ENCODE measurements around the gene CFAP43. TPM values are rescaled to one million over a fixed set of nuclear protein-coding genes. Genes with fewer than 3 reads are reported as not detected.
A peak's percentile ranks its signal among the peaks of the same experiment; 100 is the strongest.

Gene CFAP43
- total RNA-seq, 1 donor from 2014 or later = 1.7 TPM

- no peak for DNase-seq (ENCODE audit: low spot score)
Measured at GRCh38 chr10:104142081-104142480, 90.1 kb downstream of the CFAP43 start.

GRCh38 chr10:104139221-104139620 is 92.9 kb downstream of the CFAP43 start:
- no peak for DNase-seq (ENCODE audit: low spot score)

- DNase-seq (ENCODE audit: low spot score) = no peak
Measured at GRCh38 chr10:104138131-104138530, 94.0 kb downstream of the CFAP43 start.

DNA sequence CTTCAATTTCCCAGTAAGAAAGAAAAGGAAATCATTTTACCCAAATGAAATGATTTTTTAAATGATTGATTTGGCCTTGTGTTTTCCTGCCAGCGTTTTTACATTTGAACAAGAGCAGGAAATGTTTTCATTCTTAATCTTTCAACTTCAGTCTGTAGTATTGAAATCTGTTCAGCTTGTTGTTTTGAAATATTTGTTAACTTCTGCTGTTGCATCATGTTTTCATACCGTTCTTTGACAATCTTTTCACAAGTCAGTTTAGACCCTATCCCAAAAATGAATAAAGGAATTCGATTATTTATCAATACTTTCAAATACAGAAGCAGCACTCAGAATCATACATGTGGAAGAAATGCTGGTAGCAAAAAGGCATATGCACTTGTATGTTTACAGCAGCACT is 102.1 kb downstream of the CFAP43 start:
- DNase-seq (ENCODE audit: low spot score) = no peak

- DNase-seq (ENCODE audit: low spot score) = no peak
Measured at GRCh38 chr10:104128214-104128613, 104.0 kb downstream of the CFAP43 start.

GRCh38 chr10:104127411-104127810 is 104.8 kb downstream of the CFAP43 start:
- no peak for DNase-seq (ENCODE audit: low spot score)

DNA sequence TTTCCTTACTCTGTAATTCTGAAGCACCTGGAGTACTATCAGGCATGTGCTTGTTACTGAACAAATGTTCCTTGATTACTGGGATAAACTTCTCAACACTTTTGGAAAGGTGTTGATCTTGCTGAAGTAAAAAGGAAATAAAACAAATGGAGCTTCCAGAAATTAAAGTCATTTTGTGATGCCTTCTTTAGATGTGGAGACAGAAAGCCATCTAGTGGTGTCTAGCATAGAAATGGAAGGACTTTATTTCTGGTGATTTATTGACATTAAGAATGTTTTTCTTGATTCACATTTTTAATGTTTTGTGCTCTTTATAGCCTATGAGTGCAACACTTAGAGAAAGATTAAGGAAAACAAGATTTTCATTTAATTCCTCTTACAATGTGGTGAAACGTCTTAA is 108.8 kb downstream of the CFAP43 start:
- peak; percentile 21 for DNase-seq (ENCODE audit: low spot score)

GRCh38 chr10:104122225-104123107 is 109.7 kb downstream of the CFAP43 start:
- no peak for DNase-seq (ENCODE audit: low spot score)

DNA sequence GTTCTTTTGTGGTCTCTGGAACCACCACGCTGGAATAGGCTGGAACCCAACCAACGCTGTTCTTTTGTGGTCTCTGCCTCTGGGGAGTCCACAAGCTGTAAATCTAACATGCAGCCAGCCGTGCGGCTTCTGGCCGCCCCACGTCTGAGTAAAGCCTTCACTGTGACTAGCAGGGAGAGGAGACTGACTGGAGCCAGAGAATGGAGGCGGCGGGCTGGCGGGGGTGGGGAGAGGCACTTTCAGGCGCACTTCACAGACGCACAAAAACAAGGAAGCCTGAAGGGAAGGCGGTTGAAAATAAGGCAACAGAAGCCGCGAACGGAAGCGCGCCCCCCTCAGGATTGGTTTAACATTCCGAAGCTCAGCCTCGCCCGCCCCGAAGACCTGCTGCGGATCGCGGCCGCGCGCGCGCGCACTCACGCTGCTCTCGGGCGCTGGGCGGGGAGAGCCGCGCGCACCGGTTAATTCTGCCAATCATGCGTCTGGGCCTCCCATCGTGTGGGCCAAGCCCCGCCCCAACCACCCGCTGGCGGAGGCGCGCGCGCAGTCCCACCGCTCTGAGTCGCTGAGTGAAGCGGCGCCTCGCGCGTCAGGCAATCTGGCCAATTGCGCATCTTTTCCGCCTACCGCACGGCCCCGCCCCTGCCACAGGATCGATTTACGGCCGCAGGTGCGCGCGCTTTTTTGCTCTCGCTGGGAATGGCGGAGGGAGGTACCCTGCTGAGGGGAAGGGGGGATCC is 110.5 kb downstream of the CFAP43 start, which contains the start of gene SFR1:
SFR1 (plus strand) TSS at position 687 of the 740 bp plus-strand sequence; CDS start at position 700, 13 bp downstream.
- DNase-seq (ENCODE audit: low spot score) = peak; percentile 99

GRCh38 chr10:104120903-104121484 is 111.2 kb downstream of the CFAP43 start:
- DNase-seq (ENCODE audit: low spot score) = peak; percentile 98

- no peak for DNase-seq (ENCODE audit: low spot score)
Measured at GRCh38 chr10:104120512-104120902, 111.7 kb downstream of the CFAP43 start.

DNA sequence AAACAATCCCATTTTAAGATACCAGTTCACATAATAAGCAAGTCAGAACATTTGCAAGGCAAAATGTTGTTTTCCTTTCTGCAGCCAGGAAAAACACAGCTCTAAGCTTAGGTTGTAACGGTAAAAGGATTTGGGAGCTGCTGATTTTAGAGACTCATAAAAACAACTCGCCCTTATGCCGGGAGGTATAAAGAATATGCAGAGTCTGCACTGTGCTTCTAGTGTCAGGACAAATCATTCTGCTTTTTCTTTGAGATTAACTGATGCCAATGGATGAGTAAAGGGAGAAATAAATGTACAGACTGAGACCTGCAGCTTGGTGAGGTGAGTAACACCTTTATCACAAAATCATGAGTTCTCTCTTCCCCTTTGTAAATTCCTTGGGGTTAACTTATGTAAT is 112.2 kb downstream of the CFAP43 start:
- DNase-seq (ENCODE audit: low spot score) = peak; percentile 70

DNA sequence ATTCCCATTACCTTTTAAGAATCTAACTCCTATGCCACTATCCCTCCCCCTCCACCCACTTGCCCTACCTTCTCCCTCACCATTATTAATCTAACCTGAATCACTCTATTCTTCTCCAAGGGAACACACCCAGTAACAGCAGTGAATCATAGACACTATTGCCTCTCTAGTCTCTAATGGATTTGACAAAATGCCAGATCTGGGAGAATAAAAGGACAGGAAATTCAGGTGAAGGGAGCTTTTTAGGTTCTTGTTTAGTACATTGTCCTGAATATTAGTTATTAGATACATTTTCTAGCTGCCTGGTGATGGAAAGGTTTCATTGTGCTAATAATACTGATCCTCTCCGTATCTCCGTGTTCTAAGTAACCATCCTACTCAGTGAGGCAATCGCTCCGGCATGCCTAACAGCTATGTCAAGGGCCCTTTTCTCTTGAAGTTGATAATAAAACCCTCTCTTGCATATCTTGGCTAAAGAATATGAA is 114.3 kb downstream of the CFAP43 start:
- DNase-seq (ENCODE audit: low spot score) = no peak

- DNase-seq (ENCODE audit: low spot score) = no peak
Measured at GRCh38 chr10:104113376-104113956, 118.7 kb downstream of the CFAP43 start.

DNA sequence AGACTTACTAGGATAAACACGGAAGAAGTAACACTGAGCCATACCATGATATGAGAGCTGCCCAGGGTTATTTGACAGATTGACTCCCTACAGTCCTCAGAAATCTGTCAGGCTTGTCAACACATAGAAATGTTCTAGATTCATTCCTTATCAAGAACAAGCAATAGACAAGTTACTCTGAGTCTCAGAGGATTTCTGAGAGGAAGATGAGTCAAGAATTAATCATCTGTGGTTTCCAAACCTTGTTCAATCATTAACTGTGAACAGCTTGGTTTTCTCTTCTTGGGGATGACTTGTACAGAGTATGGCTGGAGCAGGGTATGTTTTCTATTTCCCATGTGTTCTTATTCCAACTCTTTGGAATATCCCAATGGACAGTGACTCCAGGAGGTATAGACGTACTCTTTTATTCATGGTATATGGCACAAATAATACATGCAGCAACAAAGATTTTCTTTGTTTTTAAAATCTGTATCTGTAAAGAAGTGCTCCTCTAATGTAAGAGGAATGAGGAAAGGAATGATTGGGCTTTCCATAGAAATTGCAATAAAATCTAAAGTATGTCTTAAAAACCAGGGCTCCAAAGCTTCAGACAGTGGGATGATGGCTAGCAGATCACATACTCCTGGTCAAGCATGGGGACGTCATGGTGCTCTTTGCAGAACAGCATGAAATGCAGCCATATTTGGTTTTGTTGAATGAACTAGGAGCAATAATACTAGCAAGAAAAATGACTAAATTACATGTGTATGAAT is 122.1 kb downstream of the CFAP43 start:
- DNase-seq (ENCODE audit: low spot score) = no peak

GRCh38 chr10:104104926-104105325 is 127.2 kb downstream of the CFAP43 start:
- DNase-seq (ENCODE audit: low spot score) = no peak

- DNase-seq (ENCODE audit: low spot score) = no peak
Measured at GRCh38 chr10:104104418-104104817, 127.7 kb downstream of the CFAP43 start.

DNA sequence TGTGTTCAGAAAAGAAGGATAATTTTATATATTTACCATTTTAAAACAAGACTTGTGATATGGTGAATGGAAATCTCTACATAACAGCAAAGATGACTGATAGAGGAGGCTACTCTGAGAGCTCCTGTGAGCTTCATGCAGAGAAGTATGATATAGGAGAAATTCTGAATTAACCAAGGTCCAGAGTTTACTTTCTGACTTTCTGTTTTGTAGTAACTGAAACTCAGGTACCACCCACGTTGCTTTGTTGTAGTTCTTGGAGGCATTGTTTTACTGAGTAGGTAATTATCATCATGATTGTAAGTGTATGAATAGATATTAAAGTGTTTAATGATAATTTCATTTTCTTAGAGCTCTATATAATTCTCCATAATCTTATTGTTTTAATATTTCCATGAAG is 128.2 kb downstream of the CFAP43 start:
- no peak for DNase-seq (ENCODE audit: low spot score)

- no peak for DNase-seq (ENCODE audit: low spot score)
Measured at GRCh38 chr10:104101902-104102301, 130.3 kb downstream of the CFAP43 start.

DNA sequence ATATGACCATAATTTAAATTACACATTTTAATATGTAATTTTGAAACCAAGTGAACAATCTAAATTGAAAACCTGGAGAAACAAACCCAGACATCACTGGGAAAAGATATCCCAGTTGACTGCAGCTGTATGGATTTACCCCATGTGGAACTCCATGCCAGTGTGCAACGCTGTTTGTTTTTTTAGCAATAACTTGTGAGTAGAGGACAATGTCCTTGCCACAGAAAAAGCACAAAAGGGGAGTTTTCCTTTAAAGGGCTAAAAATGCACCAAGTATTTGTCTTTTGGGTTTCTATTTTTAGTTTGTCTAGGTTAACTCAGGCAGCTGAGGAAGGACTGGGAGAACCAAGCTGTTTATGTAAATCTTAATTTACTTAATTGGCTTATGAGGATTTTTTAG is 131.4 kb downstream of the CFAP43 start:
- DNase-seq (ENCODE audit: low spot score) = no peak

DNA sequence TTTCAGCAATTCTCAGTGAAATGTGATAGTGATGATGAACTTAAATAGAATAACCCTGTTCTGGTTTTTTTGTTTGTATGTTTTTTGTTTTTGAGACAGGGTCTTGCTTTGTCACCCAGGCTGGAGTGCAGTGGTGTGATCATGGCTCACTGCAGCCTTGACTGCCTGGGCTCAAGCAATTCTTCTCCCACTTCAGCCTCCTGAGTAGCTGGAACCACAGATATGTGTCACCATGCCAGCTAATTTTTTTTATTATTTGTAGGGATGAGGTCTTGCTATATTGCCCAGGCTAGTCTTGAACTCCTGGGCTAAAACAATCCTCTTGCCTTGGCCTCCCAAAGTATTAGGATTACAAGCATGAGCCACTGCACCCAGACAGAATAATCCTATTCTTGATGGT is 132.2 kb downstream of the CFAP43 start:
- no peak for DNase-seq (ENCODE audit: low spot score)
